ENCODE results near the gene TBC1D4. TPM values are rescaled to one million over a fixed set of nuclear protein-coding genes. Genes with fewer than 3 reads are reported as not detected.

TBC1D4 gene
- total RNA-seq, 2 donors from 2014 or later: 27.6 to 56.1 TPM

GRCh38 chr13:75425216-75426009 lies 56.6 kb downstream of the TBC1D4 start:
- no peak for DNase-seq (ENCODE audit: low spot score)
- TF ChIP-seq CTCF (IDR thresholded peaks at IDR 0.05): no peak
- TF ChIP-seq POLR2AphosphoS5 (IDR thresholded peaks at IDR 0.05): no peak
- no peak for TF ChIP-seq POLR2A (IDR thresholded peaks at IDR 0.05)
- Histone ChIP-seq H3K9me3 (no peaks in the 10 kb centered on the region), H3K4me1 (replicated peaks) (no peaks in the 10 kb centered on the region), H3K27ac (no peak overlapping the region), H3K27me3 (replicated peaks; ENCODE audit: insufficient read depth) (no peaks in the 10 kb centered on the region), H3K36me3 (no peaks in the 10 kb centered on the region), H3K4me3 (no peak overlapping the region)
- intact Hi-C loops (cut with DNase I): no loop called here
- 94% methylated on average over 3 of the region's 3 CpGs for WGBS

- intact Hi-C loops (cut with DNase I): no loop called here
- WGBS: 94% methylated on average over 3 of the region's 3 CpGs
- no peaks in the 10 kb centered on the region for H3K4me1 ChIP-seq (replicated peaks)
Measured at GRCh38 chr13:75423946-75424345, 58.0 kb downstream of the TBC1D4 start.

GRCh38 chr13:75422028-75422427 lies 59.9 kb downstream of the TBC1D4 start:
- intact Hi-C loops (cut with DNase I): no loop called here
- DNase-seq (ENCODE audit: low spot score): no peak
- WGBS: 94% methylated on average over 1 of the region's 1 CpG
- no peaks in the 10 kb centered on the region for H3K9me3 ChIP-seq
- TF ChIP-seq CTCF (IDR thresholded peaks at IDR 0.05): no peak
- no peak for TF ChIP-seq POLR2A (IDR thresholded peaks at IDR 0.05)
- TF ChIP-seq POLR2AphosphoS5 (IDR thresholded peaks at IDR 0.05): no peak
- no peaks in the 10 kb centered on the region for H3K27me3 ChIP-seq (replicated peaks; ENCODE audit: insufficient read depth)
- H3K4me3 ChIP-seq: no peak overlapping the region
- no peak overlapping the region for H3K27ac ChIP-seq
- no peaks in the 10 kb centered on the region for H3K36me3 ChIP-seq
- peaks cover 4% of the 10 kb centered on the region for H3K4me1 ChIP-seq (replicated peaks)

More at GRCh38 chr13:75423946-75424345, 58.0 kb downstream of the TBC1D4 start:
- no peaks in the 10 kb centered on the region for H3K27me3 ChIP-seq (replicated peaks; ENCODE audit: insufficient read depth)
- H3K9me3 ChIP-seq: no peaks in the 10 kb centered on the region
- no peak overlapping the region for H3K27ac ChIP-seq
- TF ChIP-seq POLR2A (IDR thresholded peaks at IDR 0.05) (no peak), CTCF (IDR thresholded peaks at IDR 0.05) (no peak), POLR2AphosphoS5 (IDR thresholded peaks at IDR 0.05) (no peak)
- no peak for DNase-seq (ENCODE audit: low spot score)
- H3K4me3 ChIP-seq: no peak overlapping the region
- no peaks in the 10 kb centered on the region for H3K36me3 ChIP-seq

GRCh38 chr13:75421133-75421532 lies 60.8 kb downstream of the TBC1D4 start:
- Histone ChIP-seq H3K27ac (no peak overlapping the region), H3K9me3 (no peaks in the 10 kb centered on the region), H3K4me1 (replicated peaks) (peaks cover 13% of the 10 kb centered on the region), H3K4me3 (no peak overlapping the region), H3K27me3 (replicated peaks; ENCODE audit: insufficient read depth) (no peaks in the 10 kb centered on the region), H3K36me3 (no peaks in the 10 kb centered on the region)
- DNase-seq (ENCODE audit: low spot score): no peak
- 91% methylated on average over 2 of the region's 2 CpGs for WGBS
- intact Hi-C loops (cut with DNase I): no loop called here
- TF ChIP-seq CTCF (IDR thresholded peaks at IDR 0.05): no peak
- no peak for TF ChIP-seq POLR2A (IDR thresholded peaks at IDR 0.05)
- TF ChIP-seq POLR2AphosphoS5 (IDR thresholded peaks at IDR 0.05): no peak

GRCh38 chr13:75419656-75420055 lies 62.3 kb downstream of the TBC1D4 start:
- Histone ChIP-seq H3K27me3 (replicated peaks; ENCODE audit: insufficient read depth) (no peaks in the 10 kb centered on the region), H3K4me1 (replicated peaks) (peaks cover 13% of the 10 kb centered on the region), H3K27ac (no peak overlapping the region), H3K4me3 (no peak overlapping the region), H3K36me3 (no peaks in the 10 kb centered on the region), H3K9me3 (no peaks in the 10 kb centered on the region)
- intact Hi-C loops (cut with DNase I): no loop called here
- DNase-seq (ENCODE audit: low spot score): no peak
- TF ChIP-seq POLR2A (IDR thresholded peaks at IDR 0.05) (no peak), CTCF (IDR thresholded peaks at IDR 0.05) (no peak), POLR2AphosphoS5 (IDR thresholded peaks at IDR 0.05) (no peak)
- WGBS: 89% methylated on average over 7 of the region's 7 CpGs

Measured in prostate gland (tissue), 2 donors.